ENCODE data around the gene ZFP42.
"Not testable (repeated sequence)": the region's sequence is repeated elsewhere in the genome, so short reads cannot be mapped to it uniquely, and the experiment has no call there.

The ZFP42 gene

DNA sequence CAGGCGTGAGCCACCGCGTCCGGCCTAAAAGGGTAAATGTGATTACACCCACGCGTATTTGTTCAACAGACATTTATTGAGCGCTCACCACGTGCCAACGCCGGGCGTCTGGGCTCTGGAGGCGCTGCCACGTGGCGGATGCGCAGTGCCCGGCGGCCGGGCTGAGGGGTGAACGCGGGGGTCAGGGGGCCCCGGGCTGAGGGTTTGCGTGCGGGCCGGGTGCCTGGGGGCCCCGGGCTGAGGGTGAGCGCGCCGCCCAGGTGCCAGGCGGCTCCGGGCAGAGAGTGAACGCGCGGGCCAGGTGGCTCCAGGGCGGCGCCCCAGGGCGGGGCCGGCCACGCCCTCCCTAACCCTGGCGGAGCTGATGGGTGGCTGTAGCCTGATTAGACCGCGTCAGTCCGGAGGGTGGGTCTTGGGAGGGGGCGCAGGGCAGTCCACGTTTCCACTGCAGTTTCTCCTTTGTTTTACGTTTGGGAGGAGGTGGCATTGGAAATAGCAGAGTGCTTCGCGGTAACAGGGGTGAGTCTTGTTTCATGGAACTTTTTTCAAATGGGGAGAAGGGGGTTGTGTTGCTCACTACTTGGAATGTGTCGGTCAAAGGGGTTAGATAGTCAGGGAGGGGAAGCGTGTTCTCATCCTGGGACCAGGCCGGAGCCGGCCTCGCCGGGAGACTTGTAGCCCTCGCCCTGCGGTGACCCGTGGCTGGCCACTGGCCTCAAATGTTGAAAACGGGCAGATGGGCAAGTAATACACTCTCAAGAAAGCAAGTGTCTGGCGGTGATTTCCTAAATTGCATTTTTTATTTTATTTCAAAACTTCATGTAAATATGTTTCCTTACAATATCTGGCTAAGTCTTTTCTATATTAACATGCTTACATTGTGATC is at the start of gene ZFP42:
Gene ZFP42, plus strand, starts transcription at position 450 of the 886 bp plus-strand sequence. CDS start 7,037 bp downstream, outside the sequence.
- DNase-seq (ENCODE audit: low read depth in 2 of 2): no peak

DNA sequence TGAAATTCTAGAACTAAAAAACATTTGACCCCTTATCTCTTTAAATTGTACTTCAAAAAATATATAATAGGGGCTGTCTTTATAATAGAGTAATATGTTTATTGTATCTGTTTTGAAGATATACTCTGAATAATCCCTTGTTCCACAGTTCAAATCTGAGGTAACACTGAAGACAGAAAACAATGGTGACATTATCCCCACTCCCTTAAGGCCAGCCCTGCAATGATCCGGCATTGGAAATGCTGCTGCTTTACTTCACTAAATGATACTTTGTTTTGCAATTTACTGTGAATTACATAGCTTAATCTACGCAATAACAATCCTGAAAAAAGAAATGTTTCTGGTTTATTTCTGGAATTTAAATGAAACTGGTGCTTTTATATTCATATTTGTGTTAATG is 34.4 kb upstream of the ZFP42 start:
- no peak for DNase-seq (ENCODE audit: low read depth in 2 of 2)

DNA sequence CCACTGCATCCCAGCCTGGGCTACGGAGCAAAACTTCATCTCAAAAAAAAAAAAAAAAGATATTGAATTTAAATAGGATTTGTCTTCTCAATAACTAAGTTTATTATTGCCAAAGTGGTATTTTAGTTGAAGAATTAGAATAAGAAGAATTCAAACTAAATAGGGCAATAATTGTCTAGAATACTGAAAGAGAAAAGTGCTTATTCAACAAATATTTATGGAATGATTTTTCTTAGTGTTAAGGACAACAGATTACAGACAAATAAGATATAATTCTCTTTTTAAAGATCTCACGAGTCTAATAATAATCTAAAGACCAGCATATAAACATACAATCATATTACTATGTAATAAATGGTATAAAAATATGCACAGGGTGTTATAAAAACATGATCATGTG is 33.6 kb upstream of the ZFP42 start:
- no peak for DNase-seq (ENCODE audit: low read depth in 2 of 2)

DNA sequence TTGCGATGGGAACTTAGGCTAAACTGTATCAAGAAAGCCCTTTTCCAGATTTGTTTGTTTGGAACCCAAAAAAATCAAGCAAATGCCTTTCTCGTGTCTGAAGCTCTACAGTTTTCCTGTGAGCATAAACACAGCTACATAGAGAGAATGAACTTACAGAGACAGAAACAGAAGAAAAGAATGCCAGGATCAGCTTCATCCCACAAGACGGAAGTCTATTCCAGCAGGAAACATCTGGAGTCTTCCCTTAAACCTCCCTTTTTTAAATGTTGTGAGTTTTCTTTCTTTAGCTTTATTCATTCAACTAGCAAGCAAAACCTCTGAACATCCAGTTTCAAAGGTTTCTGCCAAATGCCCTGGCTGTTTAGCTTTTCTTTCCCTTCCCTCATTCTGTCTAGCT is 32.6 kb upstream of the ZFP42 start:
- no peak for DNase-seq (ENCODE audit: low read depth in 2 of 2)

DNA sequence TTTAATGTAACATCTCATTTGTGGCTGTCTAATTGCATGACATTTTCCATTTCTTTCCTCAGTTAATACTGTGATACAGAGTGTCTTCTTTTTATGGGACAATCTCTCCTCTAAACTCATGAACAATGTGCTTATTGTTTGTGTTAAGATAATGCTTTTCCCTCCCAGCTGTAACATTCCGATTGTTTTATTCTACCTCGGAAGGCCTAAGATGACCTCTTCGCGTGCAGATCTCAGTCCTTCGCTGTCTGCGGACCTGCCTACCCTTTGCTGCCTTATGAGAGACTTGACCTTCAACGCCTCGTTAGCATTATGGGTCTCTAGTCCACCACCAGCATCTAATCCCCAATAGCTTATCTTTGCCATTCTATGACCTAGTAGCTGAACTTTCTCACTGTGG is 29.8 kb upstream of the ZFP42 start:
- no peak for DNase-seq (ENCODE audit: low read depth in 2 of 2)

DNA sequence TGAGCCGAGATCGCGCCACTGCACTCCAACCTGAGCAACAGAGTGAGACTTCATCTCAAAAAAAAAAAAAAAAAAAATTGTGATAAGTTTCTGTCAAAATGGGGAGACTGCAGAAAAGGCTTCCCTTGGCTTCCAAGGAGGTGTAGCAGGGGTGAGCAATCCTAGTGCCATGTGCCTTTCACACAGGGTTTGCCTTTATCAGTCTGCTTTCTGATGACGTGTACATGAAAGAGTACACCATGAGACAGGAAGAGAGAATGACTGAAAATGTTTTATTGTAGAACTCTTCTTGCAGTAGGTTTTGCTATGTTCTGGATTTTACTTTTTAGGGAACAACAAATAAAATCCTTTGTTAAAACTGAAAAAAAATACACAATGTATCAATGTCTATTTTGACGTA is 23.4 kb upstream of the ZFP42 start:
- no peak for DNase-seq (ENCODE audit: low read depth in 2 of 2)

DNA sequence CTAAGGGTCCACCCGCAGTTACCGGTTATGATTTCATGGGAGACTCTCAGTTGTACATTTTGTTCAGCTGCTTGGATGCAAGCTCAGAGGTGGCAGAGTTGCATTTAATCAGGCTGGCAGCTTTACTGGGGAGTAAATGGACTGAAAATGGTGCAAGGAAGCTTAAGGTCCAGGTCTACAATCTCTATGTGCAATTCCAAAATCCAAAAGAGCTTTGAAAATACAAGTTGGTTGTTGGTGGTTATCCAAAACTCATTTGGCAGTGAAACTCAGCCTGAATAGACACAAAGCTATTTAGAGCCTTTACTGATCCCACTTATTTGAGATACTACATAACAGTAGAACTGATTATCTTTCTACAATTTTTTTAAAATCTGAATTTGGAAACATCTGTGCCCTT is 11.8 kb upstream of the ZFP42 start:
- DNase-seq (ENCODE audit: low read depth in 2 of 2): no peak

DNA sequence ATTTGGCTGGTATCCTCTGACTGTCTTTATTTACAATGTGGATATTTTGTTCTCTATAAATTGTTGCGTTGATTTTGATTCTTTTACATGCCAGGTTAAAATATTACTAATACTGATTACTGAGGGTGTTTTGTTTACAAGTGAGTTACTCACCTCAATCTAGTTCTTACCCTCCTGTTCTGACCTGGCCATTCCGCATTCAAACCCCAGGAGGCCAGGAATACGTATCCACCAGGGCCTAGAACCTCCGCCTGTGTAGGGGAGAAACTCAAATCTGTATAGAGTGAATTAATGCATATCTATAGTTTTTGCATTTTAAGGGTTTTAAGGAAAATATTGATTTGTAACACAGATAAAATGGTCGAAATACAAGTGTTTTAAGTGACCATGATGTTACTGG is 2.6 kb upstream of the ZFP42 start:
- DNase-seq (ENCODE audit: low read depth in 2 of 2): no peak

DNA sequence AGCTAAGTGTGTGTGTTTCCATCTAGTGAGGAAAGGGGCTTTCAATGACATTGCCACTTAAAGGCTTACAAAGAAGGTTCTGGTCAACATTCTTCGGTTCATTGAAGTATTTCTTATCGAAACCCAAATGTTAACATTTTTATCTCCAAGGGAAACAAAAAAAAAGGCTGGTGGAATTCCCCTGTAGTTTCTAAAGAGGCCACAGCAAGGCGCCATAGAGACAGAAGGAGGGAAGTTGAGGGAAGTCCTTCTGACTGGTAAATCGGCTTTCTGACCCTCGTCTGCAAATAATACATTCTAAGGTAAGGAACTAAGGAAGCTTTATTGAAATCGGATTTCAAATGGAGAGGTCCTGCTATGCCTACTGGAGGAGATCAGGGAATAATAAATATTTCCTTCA is 1.7 kb upstream of the ZFP42 start:
- DNase-seq (ENCODE audit: low read depth in 2 of 2): no peak

DNA sequence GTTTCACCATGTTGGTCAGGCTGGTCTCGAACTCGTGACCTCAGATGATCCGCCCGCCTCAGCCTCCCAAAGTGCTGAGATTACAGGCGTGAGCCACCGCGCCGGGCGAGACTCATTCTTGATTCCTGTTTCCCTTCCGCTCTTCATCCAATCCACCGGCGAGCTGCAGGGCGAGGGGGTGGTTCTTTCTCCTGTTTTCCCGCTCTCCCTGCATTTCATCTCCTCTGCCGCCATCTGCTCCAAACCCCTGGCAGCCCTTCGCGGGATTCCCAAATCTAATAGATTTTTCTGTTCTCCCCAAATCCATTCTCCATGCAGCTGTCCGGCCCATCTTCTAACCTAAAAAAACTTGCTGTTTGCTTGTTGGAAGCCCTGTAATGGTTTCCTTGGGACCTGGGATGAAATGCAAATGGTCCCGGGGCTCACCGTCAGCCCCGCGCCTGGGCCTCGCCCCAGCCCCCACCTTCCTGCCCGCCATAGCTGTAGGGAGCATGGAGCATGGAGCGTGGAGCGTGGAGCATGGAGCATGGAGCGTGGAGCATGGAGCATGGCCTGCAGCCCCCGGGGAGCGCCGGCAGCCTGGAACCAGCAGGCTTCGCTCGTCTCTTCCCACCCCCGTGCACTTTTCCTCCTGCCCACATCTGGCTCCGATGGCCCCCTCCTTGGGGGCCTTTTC is 1.1 kb downstream of the ZFP42 start:
- no peak for DNase-seq (ENCODE audit: low read depth in 2 of 2)

DNA sequence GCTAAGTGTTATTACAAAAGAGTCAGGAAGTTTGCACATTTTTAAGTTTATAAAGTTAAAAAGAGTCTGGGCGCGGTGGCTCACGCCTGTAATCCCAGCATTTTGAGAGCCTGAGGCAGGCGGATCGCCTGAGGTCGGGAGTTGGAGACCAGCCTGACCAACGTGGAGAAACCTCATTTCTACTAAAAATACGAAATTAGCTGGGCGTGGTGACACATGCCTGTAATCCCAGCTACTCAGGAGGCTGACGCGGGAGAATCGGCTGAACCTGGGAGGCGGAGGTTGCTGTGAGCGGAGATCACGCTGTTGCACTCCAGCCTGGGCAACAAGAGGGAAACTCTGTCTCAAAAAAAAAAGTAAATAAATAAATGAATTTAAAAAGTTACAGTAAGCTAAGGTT is 2.4 kb downstream of the ZFP42 start:
- not testable (repeated sequence) for DNase-seq (ENCODE audit: low read depth in 2 of 2)

DNA sequence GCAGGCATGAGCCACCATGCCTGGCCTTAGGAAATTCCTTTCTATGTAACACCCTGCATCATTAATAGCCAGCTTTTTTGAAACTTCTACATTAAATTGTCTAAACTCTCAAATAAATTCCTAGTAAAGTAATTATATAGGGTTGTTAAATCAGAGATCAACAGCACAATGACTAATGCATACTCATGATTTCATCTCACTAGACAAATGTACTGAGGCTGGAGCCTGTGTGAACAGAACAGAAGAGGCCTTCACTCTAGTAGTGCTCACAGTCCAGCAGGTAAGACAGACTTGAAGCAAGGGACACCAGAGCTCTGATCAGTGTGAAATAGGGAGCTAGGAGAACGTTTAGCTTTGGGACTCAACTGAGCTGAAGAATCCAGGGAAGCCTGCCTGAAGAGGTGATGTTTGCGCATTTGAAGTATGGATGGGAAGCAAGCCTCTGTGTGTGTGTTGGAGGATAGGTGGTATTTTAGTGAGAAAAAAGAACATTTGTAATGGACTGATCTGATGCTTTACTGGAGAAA is 3.9 kb downstream of the ZFP42 start:
- no peak for DNase-seq (ENCODE audit: low read depth in 2 of 2)

DNA sequence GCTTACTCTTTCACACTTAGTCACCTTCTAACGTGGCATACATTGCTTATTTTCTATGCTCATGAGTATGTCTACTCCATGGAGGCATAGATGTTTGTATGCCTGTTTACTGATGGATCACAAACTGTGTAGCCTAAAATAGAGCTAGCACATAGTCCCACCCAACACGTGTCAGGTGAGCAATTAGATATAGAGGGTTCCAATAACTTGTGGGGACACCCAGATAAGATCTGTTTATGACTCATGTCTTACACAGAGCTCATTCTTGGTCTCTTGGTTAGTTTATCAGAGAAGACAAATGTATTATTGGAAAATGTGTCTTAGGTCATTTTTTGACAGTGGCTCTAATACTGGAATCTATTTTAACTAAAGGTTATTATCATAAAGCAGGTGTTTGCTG is 6.8 kb downstream of the ZFP42 start:
- DNase-seq (ENCODE audit: low read depth in 2 of 2): no peak

DNA sequence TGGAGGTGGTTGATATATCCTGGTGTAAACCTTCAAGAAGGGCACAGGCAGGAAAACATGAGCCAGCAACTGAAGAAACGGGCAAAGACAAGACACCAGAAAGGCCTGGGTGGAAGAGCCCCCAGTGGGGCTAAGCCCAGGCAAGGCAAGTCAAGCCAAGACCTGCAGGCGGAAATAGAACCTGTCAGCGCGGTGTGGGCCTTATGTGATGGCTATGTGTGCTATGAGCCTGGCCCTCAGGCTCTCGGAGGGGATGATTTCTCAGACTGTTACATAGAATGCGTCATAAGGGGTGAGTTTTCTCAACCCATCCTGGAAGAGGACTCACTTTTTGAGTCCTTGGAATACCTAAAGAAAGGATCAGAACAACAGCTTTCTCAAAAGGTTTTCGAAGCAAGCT is 7.2 kb downstream of the ZFP42 start:
- DNase-seq (ENCODE audit: low read depth in 2 of 2): no peak

DNA sequence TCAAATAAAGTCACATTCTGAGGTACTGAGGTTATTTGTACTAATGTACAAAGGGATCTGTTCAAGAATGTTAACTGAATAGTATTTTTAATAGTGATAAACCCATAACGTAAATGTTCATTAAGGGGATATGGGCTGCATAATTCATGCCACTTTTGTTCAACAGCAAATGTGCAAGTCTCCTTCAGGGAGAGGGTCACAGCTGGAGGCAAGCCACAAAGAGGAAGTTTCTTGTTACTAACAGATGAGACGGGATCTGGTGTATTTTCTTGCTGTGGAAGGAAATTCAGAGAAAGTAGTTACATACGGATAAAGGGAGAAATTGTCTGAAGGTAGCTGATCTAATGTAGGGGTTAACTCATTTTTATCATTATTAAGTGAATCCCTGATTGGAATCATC is 10.0 kb downstream of the ZFP42 start:
- no peak for DNase-seq (ENCODE audit: low read depth in 2 of 2)

DNA sequence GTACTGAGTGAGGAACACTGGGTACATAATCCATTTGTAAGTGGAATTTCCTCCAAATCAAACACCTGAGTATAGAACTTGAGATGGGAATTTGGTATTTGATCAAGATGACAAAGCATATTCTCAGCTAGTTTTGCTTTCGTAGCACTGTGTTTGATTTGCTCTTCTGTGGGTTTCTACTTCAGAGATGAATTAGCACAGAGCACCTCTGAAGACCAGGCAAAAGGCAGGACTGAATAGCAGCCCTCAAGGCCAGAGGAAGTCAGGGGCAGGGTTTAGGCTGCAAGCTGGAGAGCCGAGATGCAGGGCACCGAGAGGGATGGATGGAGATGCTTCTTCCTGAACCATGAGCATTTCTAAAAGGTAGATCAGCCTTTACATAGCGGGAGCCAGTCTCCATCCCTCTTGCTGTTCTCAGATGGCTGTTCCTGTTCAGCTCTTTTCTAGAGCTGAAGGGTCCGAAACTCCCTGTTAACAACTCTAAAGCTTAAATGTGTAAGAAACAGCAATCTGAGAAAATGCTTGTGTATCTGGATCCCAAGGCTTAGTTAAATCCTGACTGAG is 10.8 kb downstream of the ZFP42 start:
- no peak for DNase-seq (ENCODE audit: low read depth in 2 of 2)

DNA sequence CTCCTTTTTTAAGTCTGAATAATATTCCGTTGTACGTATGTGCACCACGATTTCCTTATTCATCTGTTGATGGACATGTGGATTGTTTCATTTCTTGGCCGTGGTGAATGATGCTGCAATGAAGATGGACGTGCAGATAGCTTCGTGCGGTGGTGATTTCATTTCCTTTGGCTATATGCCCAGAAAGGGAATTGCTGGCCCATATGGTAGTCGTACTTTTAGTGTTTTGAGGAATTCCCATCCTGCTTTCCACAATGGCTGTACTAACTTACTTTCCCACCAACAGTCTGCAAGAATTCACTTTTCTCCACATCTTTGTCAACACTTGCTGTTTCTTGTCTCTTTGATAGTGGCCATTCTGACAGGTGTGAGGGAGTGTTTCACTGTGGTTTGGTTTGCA is 12.8 kb downstream of the ZFP42 start:
- DNase-seq (ENCODE audit: low read depth in 2 of 2): no peak

DNA sequence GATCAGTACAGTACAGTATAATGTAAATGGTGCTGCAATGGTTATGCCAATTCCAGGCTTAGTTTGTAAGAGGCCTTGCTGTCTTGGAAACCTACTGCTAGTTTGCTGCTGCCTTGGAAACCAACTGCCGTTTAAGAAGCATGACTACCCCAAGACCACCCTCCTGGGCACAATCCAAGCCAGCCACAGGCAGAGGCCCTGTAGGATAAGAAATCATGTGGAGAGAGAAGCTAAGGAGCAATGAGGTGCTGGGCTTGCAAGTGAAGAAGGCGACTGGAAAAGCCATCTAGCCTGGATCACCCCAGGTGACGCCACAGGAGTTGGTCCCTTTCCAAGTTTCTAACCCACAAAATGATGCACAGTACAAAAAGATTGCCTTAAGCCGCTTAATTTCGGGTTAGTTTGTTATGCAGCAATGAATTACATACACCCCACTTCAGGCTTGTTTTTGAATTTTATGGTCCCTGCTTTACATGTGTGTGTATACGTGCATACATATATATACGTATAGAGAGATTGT is 16.9 kb downstream of the ZFP42 start:
- DNase-seq (ENCODE audit: low read depth in 2 of 2): no peak

DNA sequence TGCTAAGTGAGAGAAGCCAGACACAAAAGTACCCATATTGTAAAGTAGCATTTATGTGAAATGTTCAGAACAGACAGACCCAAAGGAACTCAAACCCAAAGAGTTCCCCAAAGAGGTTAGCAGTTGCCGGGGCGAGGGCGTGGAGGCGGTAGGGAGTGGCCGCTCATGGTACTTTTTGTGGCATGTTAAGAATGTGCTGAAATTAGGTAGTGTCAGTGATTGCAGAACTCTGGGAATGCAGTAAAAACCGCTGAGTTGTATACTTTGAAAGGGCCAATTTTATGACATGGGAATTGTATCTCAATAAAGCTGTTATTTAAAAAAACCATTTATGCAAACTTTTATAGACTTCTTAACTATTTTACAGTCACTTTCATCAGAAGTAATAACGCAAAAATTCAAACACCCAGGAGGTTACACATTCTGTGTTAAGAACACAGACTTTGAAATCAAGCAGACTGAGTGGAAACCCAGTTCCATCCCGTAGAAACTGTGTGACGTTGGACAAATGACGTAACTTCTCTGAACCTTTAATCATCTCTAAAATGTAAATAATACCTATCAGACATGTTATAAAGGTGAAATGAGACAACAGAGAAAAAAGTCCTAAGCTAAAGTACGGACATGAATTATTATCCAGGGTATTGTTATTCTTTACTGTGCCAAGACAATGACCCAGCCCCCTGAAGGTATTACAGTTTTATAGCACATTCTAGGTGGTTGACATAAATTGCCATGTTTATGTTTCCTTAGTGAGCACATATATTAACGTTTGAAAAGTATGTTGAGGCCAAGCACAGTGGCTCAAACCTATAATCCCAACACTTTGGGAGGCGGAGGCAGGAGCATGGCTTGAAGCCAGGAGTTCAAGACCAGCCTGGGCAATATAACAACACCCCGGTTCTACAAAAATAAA is 19.7 kb downstream of the ZFP42 start:
- DNase-seq (ENCODE audit: low read depth in 2 of 2): no peak

DNA sequence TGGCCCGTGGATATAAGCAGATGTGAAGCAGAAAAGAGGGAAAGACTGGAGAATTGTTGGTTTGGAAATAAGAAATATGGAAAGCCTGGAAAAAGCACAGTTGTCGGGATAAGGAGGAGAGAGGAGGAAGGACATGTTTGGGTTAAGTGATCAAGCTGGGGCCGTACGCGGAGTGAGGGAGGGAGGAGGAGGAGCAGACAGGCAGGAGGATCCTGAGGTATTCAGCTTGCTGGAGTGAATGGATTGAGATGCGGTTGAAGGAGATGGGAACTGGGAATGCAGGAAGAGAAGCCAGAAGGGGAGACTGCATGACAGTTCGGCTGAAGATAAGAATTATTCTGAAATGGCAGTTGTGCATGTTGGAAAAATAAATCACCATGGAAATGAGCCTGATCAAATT is 21.2 kb downstream of the ZFP42 start:
- no peak for DNase-seq (ENCODE audit: low read depth in 2 of 2)

DNA sequence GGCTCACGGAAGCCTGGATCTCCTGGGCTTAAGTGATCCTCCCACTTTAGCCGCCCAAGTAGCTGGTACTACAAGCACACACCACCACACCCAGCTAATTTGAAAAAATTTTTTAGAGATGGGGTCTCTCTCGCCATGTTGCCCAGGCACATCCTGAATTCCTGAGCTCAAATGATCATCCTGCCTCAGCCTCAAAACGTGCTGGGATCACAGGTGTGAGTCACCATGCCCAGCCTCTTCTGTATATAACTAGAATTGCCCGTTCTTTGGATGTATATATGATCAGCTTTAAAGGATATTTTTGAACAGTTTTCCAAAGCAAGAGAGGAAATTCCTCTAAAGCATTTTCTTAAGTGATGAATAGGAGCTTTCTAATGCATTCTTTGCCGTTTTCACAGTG is 22.7 kb downstream of the ZFP42 start:
- no peak for DNase-seq (ENCODE audit: low read depth in 2 of 2)

Data from stimulated activated CD4-positive, alpha-beta T cell treated with anti-CD3 and anti-CD28 coated beads, Interleukin-12 subunit alpha, Interleukin-12 subunit beta, amount 100 ng/mL, for 24 hours (primary cell).